HCT116 (cell line): ENCODE data around the gene TRIM41.

Experiments
- CEBPB ChIP-seq: IDR thresholded peaks from 2 replicates; pipeline ENCODE4 v1.6.1; 2012; ENCODE audit warnings: low read depth
- CTCF ChIP-seq, 3 experiments: fragments of 200-600 bp in 1 of 3; sonication (generic) in 1 of 3; IDR thresholded peaks in 2 of 3; conservative IDR thresholded peaks in 1 of 3; 2 replicates each; pipeline ENCODE4 v1.5.1; 2012 to 2017; ENCODE audit warnings: low read depth in 2 of 3, low read length in 2 of 3, antibody characterized with exemption in 1 of 3, borderline replicate concordance in 1 of 3, control low read depth in 1 of 3, mild to moderate bottlenecking in 1 of 3, mixed read lengths in 1 of 3, mixed run types in 1 of 3, moderate library complexity in 1 of 3; ENCODE audit not compliant: insufficient read depth in 1 of 3
- EZH2 ChIP-seq: fragments of 200-600 bp; sonication (generic); IDR thresholded peaks from 2 replicates; pipeline ENCODE4 v1.6.1; 2017; ENCODE audit warnings: antibody characterized with exemption, mixed run types
- EZH2phosphoT487 ChIP-seq: fragments of 200-600 bp; IDR thresholded peaks from 2 replicates; pipeline ENCODE4 v1.6.1; 2018; ENCODE audit warnings: antibody characterized with exemption, borderline replicate concordance
- JUND ChIP-seq: IDR thresholded peaks from 2 replicates; pipeline ENCODE4 v1.6.1; 2012
- POLR2A ChIP-seq: IDR thresholded peaks from 2 replicates; pipeline ENCODE4 v1.7.0; 2011; ENCODE audit warnings: borderline replicate concordance; ENCODE audit not compliant: insufficient read depth, insufficient read length; ENCODE audit errors: extremely low read depth
- REST ChIP-seq: IDR thresholded peaks from 2 replicates; pipeline ENCODE4 v1.6.1; 2012; ENCODE audit warnings: low read depth
- SRF ChIP-seq: IDR thresholded peaks from 2 replicates; pipeline ENCODE4 v1.6.1; 2012; ENCODE audit warnings: low read depth
- YY1 ChIP-seq: IDR thresholded peaks from 2 replicates; pipeline ENCODE4 v1.6.1; 2011; ENCODE audit warnings: low read length, low read depth, moderate library complexity, mild to moderate bottlenecking; ENCODE audit not compliant: insufficient replicate concordance; ENCODE audit errors: extremely low read depth

GRCh38 chr5:181235689-181236366, 12.7 kb downstream of the TRIM41 start:
- TF ChIP-seq CTCF (IDR thresholded peaks at IDR 0.05 in 2 of 3, conservative IDR thresholded peaks at IDR 0.05 in 1 of 3; ENCODE audit: borderline replicate concordance in 1 of 3, insufficient read depth in 1 of 3, low read depth in 2 of 3, low read length in 2 of 3) (no peak), JUND (no peak), REST (no peak), EZH2 (no peak), EZH2phosphoT487 (no peak), SRF (no peak), POLR2A (peak; percentile 38), YY1 (no peak), CEBPB (no peak)
